Endothelial cell (in vitro differentiated cells): ENCODE measurements around the gene PODNL1. TPM values are rescaled to one million over a fixed set of nuclear protein-coding genes. Genes with fewer than 3 reads are reported as not detected.

Experiments
- DNase-seq: peaks from one replicate; pipeline ENCODE4 v3.0.0; 2021; ENCODE audit warnings: low spot score
- H3K27ac Mint-ChIP-seq: one replicate; pipeline ENCODE4 v1.8.0; 2021; ENCODE audit warnings: mixed read lengths, inconsistent platforms; ENCODE audit not compliant: unreplicated experiment
- H3K27me3 Mint-ChIP-seq: one replicate; pipeline ENCODE4 v1.8.0; 2021; ENCODE audit warnings: mild to moderate bottlenecking, moderate library complexity, mixed read lengths, inconsistent platforms; ENCODE audit not compliant: unreplicated experiment
- H3K36me3 Mint-ChIP-seq: one replicate; pipeline ENCODE4 v1.8.0; 2021; ENCODE audit warnings: mild to moderate bottlenecking, low read depth, mixed read lengths, inconsistent platforms; ENCODE audit not compliant: unreplicated experiment
- H3K4me1 Mint-ChIP-seq: one replicate; pipeline ENCODE4 v1.8.0; 2021; ENCODE audit warnings: mild to moderate bottlenecking, mixed read lengths, inconsistent platforms; ENCODE audit not compliant: unreplicated experiment
- H3K4me3 Mint-ChIP-seq: one replicate; pipeline ENCODE4 v1.8.0; 2021; ENCODE audit warnings: mild to moderate bottlenecking, mixed read lengths, inconsistent platforms; ENCODE audit not compliant: unreplicated experiment
- H3K9me3 Mint-ChIP-seq: one replicate; pipeline ENCODE4 v1.8.0; 2021; ENCODE audit warnings: mixed read lengths, inconsistent platforms; ENCODE audit not compliant: unreplicated experiment
- CTCF ChIP-seq: fragments of 200-600 bp; sonication (generic); IDR thresholded peaks from one replicate; pipeline ENCODE4 v1.5.0; 2021; ENCODE audit warnings: antibody characterized with exemption; ENCODE audit not compliant: unreplicated experiment
- total RNA-seq: library from RNA; stranded (reverse); fragmentation: NEBNext Ultra II Directional; extraction: Animal tissue kit (Norgen Biotek cat#: 25700); gene quantifications from one replicate; pipeline ENCODE4 v1.2.1, GENCODE V29; 2021; ENCODE audit not compliant: unreplicated experiment

PODNL1 gene
- total RNA-seq, 1 donor from 2014 or later: not detected

- no peaks in the 10 kb centered on the region for H3K9me3 Mint-ChIP-seq
- H3K27me3 Mint-ChIP-seq: peaks cover 2% of the 10 kb centered on the region
- peaks cover 11% of the 10 kb centered on the region for H3K36me3 Mint-ChIP-seq
- no peak for DNase-seq
- no peak overlapping the region for H3K4me3 Mint-ChIP-seq
- no peak for TF ChIP-seq CTCF
- H3K27ac Mint-ChIP-seq: no peak overlapping the region
- H3K4me1 Mint-ChIP-seq: no peaks in the 10 kb centered on the region
Observed at GRCh38 chr19:13913352-13913751, 24.9 kb downstream of the PODNL1 start.

DNA sequence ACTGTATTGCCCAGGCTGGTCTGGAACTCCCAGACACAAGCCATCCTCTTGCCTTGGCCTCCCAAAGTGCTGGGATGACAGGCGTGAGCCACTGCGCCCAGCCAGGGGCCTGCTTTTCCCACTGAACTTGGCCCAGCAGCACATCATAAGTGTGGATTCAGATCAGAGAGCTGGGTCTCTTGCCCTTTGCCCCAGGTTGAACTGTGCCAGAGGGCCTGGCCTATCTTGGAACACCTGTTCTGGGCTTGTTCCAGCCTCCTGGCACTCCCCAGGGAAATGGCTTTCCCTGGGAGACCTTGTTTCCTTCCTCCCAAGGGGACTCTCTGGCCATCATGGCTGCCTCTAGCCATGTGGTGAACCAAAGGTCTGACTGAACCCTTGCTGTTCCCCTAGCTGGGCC, 28.8 kb downstream of the PODNL1 start:
- no peak for DNase-seq

GRCh38 chr19:13908674-13909073, 29.5 kb downstream of the PODNL1 start:
- no peak for DNase-seq
- peaks cover 8% of the 10 kb centered on the region for H3K36me3 Mint-ChIP-seq
- no peak for TF ChIP-seq CTCF
- peaks cover 8% of the 10 kb centered on the region for H3K27me3 Mint-ChIP-seq
- no peak overlapping the region for H3K4me3 Mint-ChIP-seq
- no peaks in the 10 kb centered on the region for H3K9me3 Mint-ChIP-seq
- H3K4me1 Mint-ChIP-seq: no peaks in the 10 kb centered on the region
- no peak overlapping the region for H3K27ac Mint-ChIP-seq

More for the DNA sequence above, 28.8 kb downstream of the PODNL1 start:
- TF ChIP-seq CTCF: no peak
- Mint-ChIP-seq H3K9me3 (no peaks in the 10 kb centered on the region), H3K27me3 (peaks cover 8% of the 10 kb centered on the region), H3K27ac (no peak overlapping the region), H3K36me3 (peaks cover 8% of the 10 kb centered on the region), H3K4me1 (no peaks in the 10 kb centered on the region), H3K4me3 (no peak overlapping the region)

- no peaks in the 10 kb centered on the region for H3K9me3 Mint-ChIP-seq
- no peak overlapping the region for H3K27ac Mint-ChIP-seq
- H3K36me3 Mint-ChIP-seq: peaks cover 4% of the 10 kb centered on the region
- DNase-seq: no peak
- no peaks in the 10 kb centered on the region for H3K4me1 Mint-ChIP-seq
- TF ChIP-seq CTCF: no peak
- peaks cover 8% of the 10 kb centered on the region for H3K27me3 Mint-ChIP-seq
- H3K4me3 Mint-ChIP-seq: peak overlapping the region; percentile 57
Observed at GRCh38 chr19:13906910-13907309, 31.3 kb downstream of the PODNL1 start.

- Mint-ChIP-seq H3K4me1 (no peaks in the 10 kb centered on the region), H3K36me3 (peaks cover 4% of the 10 kb centered on the region), H3K4me3 (peak overlapping the region; percentile 57), H3K27me3 (peaks cover 8% of the 10 kb centered on the region), H3K27ac (no peak overlapping the region), H3K9me3 (no peaks in the 10 kb centered on the region)
- no peak for DNase-seq
- TF ChIP-seq CTCF: no peak
Observed at GRCh38 chr19:13906521-13906904, 31.7 kb downstream of the PODNL1 start.
